Activated CD8-positive, alpha-beta memory T cell treated with anti-CD3 and anti-CD28 coated beads, Interleukin-2, amount 10 ng/mL, durations not matched to agents 7 days and 5 days (primary cell): ENCODE results near the gene PNLDC1. TPM values are rescaled to one million over a fixed set of nuclear protein-coding genes. Genes with fewer than 3 reads are reported as not detected.

Experiments used
- ATAC-seq: fragments of 150-1000 bp; cut with Tn5 transposase; one replicate; pipeline ENCODE4 v1.10.0; 2021; ENCODE audit warnings: moderate library complexity
- CTCF ChIA-PET: fragments of 350-600 bp; sonication (Branson Sonifier 250); formaldehyde crosslinking; loops from one replicate; lab custom pipeline; 2021; ENCODE audit warnings: antibody characterized with exemption; lab: Charles Lee
- DNase-seq: peaks from one replicate; pipeline ENCODE4 v3.0.0-alpha.2; 2020
- H3K27ac Mint-ChIP-seq: one replicate; pipeline ENCODE4 v1.8.0; 2021; ENCODE audit warnings: mild to moderate bottlenecking, mixed read lengths
- H3K27me3 Mint-ChIP-seq: one replicate; pipeline ENCODE4 v1.8.0; 2021; ENCODE audit warnings: mixed read lengths
- H3K36me3 Mint-ChIP-seq: one replicate; pipeline ENCODE4 v1.8.0; 2021; ENCODE audit warnings: mild to moderate bottlenecking, mixed read lengths
- H3K4me1 Mint-ChIP-seq: one replicate; pipeline ENCODE4 v1.8.0; 2021; ENCODE audit warnings: mixed read lengths
- H3K4me3 Mint-ChIP-seq: one replicate; pipeline ENCODE4 v1.8.0; 2021; ENCODE audit warnings: mild to moderate bottlenecking, moderate library complexity, mixed read lengths
- H3K9me3 Mint-ChIP-seq: one replicate; pipeline ENCODE4 v1.8.0; 2022; ENCODE audit warnings: low read depth, mixed read lengths
- total RNA-seq, 2 experiments: library from RNA; stranded (reverse); gene quantifications; one replicate each; pipeline ENCODE4 v1.2.3, GENCODE V29; 2021

PNLDC1 gene
- 1 to 10 TPM in 1 of 2 experiments, under 1 TPM in 1; 0.75 to 1.4 TPM for total RNA-seq

GRCh38 chr6:159800141-159800865 is at the start of gene PNLDC1:
PNLDC1 (plus strand) TSS chr6:159800276; CDS start chr6:159800308, 32 bp downstream.
- H3K27ac Mint-ChIP-seq: peak within 1 kb of the TSS; percentile 6
- no peaks in the 10 kb centered on the region for H3K27me3 Mint-ChIP-seq
- no peaks in the 10 kb centered on the region for H3K9me3 Mint-ChIP-seq
- DNase-seq: no peak
- CTCF ChIA-PET: interaction anchor here (1.5 kb wide), 1 partner anchor 9 kb away, joined by 3 read pairs; no protein-coding TSS in a partner anchor
- H3K4me1 Mint-ChIP-seq: peaks cover 10% of the 10 kb centered on the region
- ATAC-seq: no peak
- H3K36me3 Mint-ChIP-seq: peaks cover 21% of the 10 kb centered on the region
- H3K4me3 Mint-ChIP-seq: no peak within 1 kb of the TSS

GRCh38 chr6:159751448-159751847 is 48.6 kb upstream of the PNLDC1 start:
- DNase-seq: no peak
- CTCF ChIA-PET: interaction anchor here (0.9 to 1.1 kb wide), 2 partner anchors 10 to 13 kb away, joined by 3 to 4 read pairs; partner anchors contain the start of gene ACAT2
- Mint-ChIP-seq H3K4me3 (no peak overlapping the region), H3K27me3 (no peaks in the 10 kb centered on the region), H3K9me3 (no peaks in the 10 kb centered on the region), H3K4me1 (peaks cover 4% of the 10 kb centered on the region), H3K36me3 (peaks cover 59% of the 10 kb centered on the region), H3K27ac (no peak overlapping the region)
- no peak for ATAC-seq

- ATAC-seq (no peak), DNase-seq (no peak)
- H3K36me3 Mint-ChIP-seq: peaks cover 57% of the 10 kb centered on the region
- CTCF ChIA-PET: no interaction called here
- no peaks in the 10 kb centered on the region for H3K27me3 Mint-ChIP-seq
- no peaks in the 10 kb centered on the region for H3K9me3 Mint-ChIP-seq
- no peak overlapping the region for H3K27ac Mint-ChIP-seq
- peaks cover 7% of the 10 kb centered on the region for H3K4me1 Mint-ChIP-seq
- H3K4me3 Mint-ChIP-seq: no peak overlapping the region
Observed at GRCh38 chr6:159753081-159753872, 46.8 kb upstream of the PNLDC1 start.

GRCh38 chr6:159754401-159754800 is 45.7 kb upstream of the PNLDC1 start:
- no peak for ATAC-seq
- H3K27ac Mint-ChIP-seq: no peak overlapping the region
- no peaks in the 10 kb centered on the region for H3K27me3 Mint-ChIP-seq
- no peaks in the 10 kb centered on the region for H3K9me3 Mint-ChIP-seq
- DNase-seq: no peak
- peaks cover 11% of the 10 kb centered on the region for H3K4me1 Mint-ChIP-seq
- H3K4me3 Mint-ChIP-seq: no peak overlapping the region
- CTCF ChIA-PET: no interaction called here
- peaks cover 51% of the 10 kb centered on the region for H3K36me3 Mint-ChIP-seq

GRCh38 chr6:159754959-159755914 is 44.8 kb upstream of the PNLDC1 start:
- H3K36me3 Mint-ChIP-seq: peaks cover 48% of the 10 kb centered on the region
- CTCF ChIA-PET: interaction anchor here (1.2 kb wide), 1 partner anchor 27 kb away, joined by 3 read pairs; no protein-coding TSS in a partner anchor
- H3K27me3 Mint-ChIP-seq: no peaks in the 10 kb centered on the region
- peaks cover 18% of the 10 kb centered on the region for H3K4me1 Mint-ChIP-seq
- H3K4me3 Mint-ChIP-seq: no peak overlapping the region
- ATAC-seq: no peak
- DNase-seq: no peak
- no peaks in the 10 kb centered on the region for H3K9me3 Mint-ChIP-seq
- H3K27ac Mint-ChIP-seq: peak overlapping the region; percentile 18

- CTCF ChIA-PET: interaction anchor here (1.1 to 1.2 kb wide), 2 partner anchors 28 to 32 kb away, joined by 3 read pairs; no protein-coding TSS in a partner anchor
- peaks cover 27% of the 10 kb centered on the region for H3K4me1 Mint-ChIP-seq
- no peak overlapping the region for H3K27ac Mint-ChIP-seq
Observed at GRCh38 chr6:159756508-159756907, 43.6 kb upstream of the PNLDC1 start.

GRCh38 chr6:159758031-159759001 is 41.8 kb upstream of the PNLDC1 start:
- Mint-ChIP-seq H3K36me3 (peaks cover 47% of the 10 kb centered on the region), H3K4me1 (peaks cover 33% of the 10 kb centered on the region), H3K27ac (no peak overlapping the region), H3K4me3 (no peak overlapping the region), H3K9me3 (no peaks in the 10 kb centered on the region), H3K27me3 (no peaks in the 10 kb centered on the region)
- no peak for DNase-seq
- no peak for ATAC-seq
- CTCF ChIA-PET: interaction anchor here (1.1 kb wide), 1 partner anchor 31 kb away, joined by 4 read pairs; the partner anchor contains the start of gene TCP1

More at GRCh38 chr6:159756508-159756907, 43.6 kb upstream of the PNLDC1 start:
- Mint-ChIP-seq H3K4me3 (no peak overlapping the region), H3K27me3 (no peaks in the 10 kb centered on the region), H3K9me3 (no peaks in the 10 kb centered on the region), H3K36me3 (peaks cover 48% of the 10 kb centered on the region)
- DNase-seq: no peak
- no peak for ATAC-seq

GRCh38 chr6:159759645-159760044 is 40.4 kb upstream of the PNLDC1 start:
- ATAC-seq (no peak), DNase-seq (no peak)
- Mint-ChIP-seq H3K27me3 (no peaks in the 10 kb centered on the region), H3K4me3 (peak overlapping the region; percentile 2), H3K27ac (peak overlapping the region; percentile 44), H3K36me3 (peaks cover 48% of the 10 kb centered on the region), H3K9me3 (no peaks in the 10 kb centered on the region), H3K4me1 (peaks cover 41% of the 10 kb centered on the region)
- CTCF ChIA-PET: interaction anchor here (0.7 to 2.9 kb wide), 6 partner anchors 13 to 568 kb away, joined by 3 to 10 read pairs (median 4); partner anchors contain the start of genes TCP1 and WTAP

GRCh38 chr6:159760602-159761057 is 39.4 kb upstream of the PNLDC1 start:
- Mint-ChIP-seq H3K27me3 (no peaks in the 10 kb centered on the region), H3K9me3 (no peaks in the 10 kb centered on the region), H3K4me1 (peaks cover 40% of the 10 kb centered on the region), H3K4me3 (peak overlapping the region; percentile 97), H3K36me3 (peaks cover 44% of the 10 kb centered on the region), H3K27ac (peak overlapping the region; percentile 97)
- ATAC-seq: no peak
- no peak for DNase-seq
- CTCF ChIA-PET: interaction anchor here (1.1 to 2.9 kb wide), 6 partner anchors 12 to 70 kb away, joined by 3 to 10 read pairs (median 4); partner anchors contain the start of gene WTAP

GRCh38 chr6:159761129-159761872 is 38.8 kb upstream of the PNLDC1 start:
- DNase-seq: peak; percentile 55
- no peaks in the 10 kb centered on the region for H3K9me3 Mint-ChIP-seq
- peak overlapping the region; percentile 97 for H3K4me3 Mint-ChIP-seq
- no peaks in the 10 kb centered on the region for H3K27me3 Mint-ChIP-seq
- H3K27ac Mint-ChIP-seq: peak overlapping the region; percentile 97
- H3K36me3 Mint-ChIP-seq: peaks cover 42% of the 10 kb centered on the region
- no peak for ATAC-seq
- CTCF ChIA-PET: interaction anchor here (0.8 to 2.9 kb wide), 7 partner anchors 9 to 70 kb away, joined by 3 to 10 read pairs (median 3); partner anchors contain the start of genes SOD2 and WTAP
- H3K4me1 Mint-ChIP-seq: peaks cover 42% of the 10 kb centered on the region
